Kidney (tissue), 14 donors: ENCODE data around the gene ACVR2B. TPM values are rescaled to one million over a fixed set of nuclear protein-coding genes. Genes with fewer than 3 reads are reported as not detected.

Experiments
- DNase-seq, 5 donors: peaks; one replicate each; pipeline ENCODE4 v3.0.0-alpha.2; 2013 to 2020
- FAIRE-seq: peaks from 2 replicates; lab custom pipeline; 2012; peaks lifted over from hg19 to GRCh38; lab: Jason Lieb, UNC
- H3K27ac ChIP-seq, 2 donors: one replicate each; pipeline ENCODE4 v1.7.0; 2013; ENCODE audit warnings: low read depth in 2 of 2, low read length in 2 of 2, inconsistent platforms in 1 of 2
- H3K27me3 ChIP-seq: one replicate; pipeline ENCODE4 v1.7.1; 2013; ENCODE audit warnings: low read length, inconsistent platforms; ENCODE audit not compliant: control insufficient read depth, insufficient read depth
- H3K36me3 ChIP-seq, 3 donors: one replicate each; pipeline versions ENCODE4 v1.7.0 to v1.7.1; 2013; ENCODE audit warnings: low read length in 3 of 3, control low read depth in 1 of 3, inconsistent platforms in 1 of 3; ENCODE audit not compliant: insufficient read depth in 3 of 3, control insufficient read depth in 2 of 3
- H3K4me1 ChIP-seq, 3 donors: one replicate each; pipeline versions ENCODE4 v1.7.0 to v1.7.1; 2013; ENCODE audit warnings: low read length in 3 of 3, inconsistent platforms in 1 of 3, low read depth in 1 of 3; ENCODE audit not compliant: control insufficient read depth in 2 of 3, insufficient read depth in 2 of 3
- H3K4me3 ChIP-seq, 3 donors: one replicate each; pipeline versions ENCODE4 v1.7.0 to v1.8.1; 2013; ENCODE audit warnings: low read length in 3 of 3, control low read depth in 1 of 3, inconsistent platforms in 1 of 3
- H3K9ac ChIP-seq, 3 donors: one replicate each; pipeline versions ENCODE4 v1.7.0 to v1.7.1; 2013; ENCODE audit warnings: low read length in 3 of 3, control low read depth in 1 of 3, inconsistent platforms in 1 of 3
- H3K9me3 ChIP-seq, 3 donors: one replicate each; pipeline versions ENCODE4 v1.7.0 to v1.7.1; 2013; ENCODE audit warnings: low read length in 3 of 3, control low read depth in 1 of 3, inconsistent platforms in 1 of 3; ENCODE audit not compliant: control insufficient read depth in 2 of 3, insufficient read depth in 1 of 3
- intact Hi-C: fragments of 100-400 bp; cut with DNase I; formaldehyde crosslinking; loops from one replicate; pipeline ENCODE4 v1.11.1; 2022
- polyA plus RNA-seq: library from polyadenylated mRNA; stranded (reverse); fragments of 350-450 nt; fragmentation: Illumina TruSeq; extraction: RNeasy Lipid Tissue Mini Kit (QIAGEN cat#74804); gene quantifications from one replicate; pipeline ENCODE4 v1.2.3, GENCODE V29; 2014; ENCODE audit warnings: low read depth, low replicate concordance; ENCODE audit not compliant: insufficient read depth
- total RNA-seq: library from RNA; stranded (reverse); fragmentation: NEBNext Ultra II Directional; extraction: Animal tissue kit (Norgen Biotek cat#: 25700); gene quantifications from one replicate; pipeline ENCODE4 v1.2.1, GENCODE V29; 2021
- TF ChIP-seq, protein P1 (sequence below): IDR thresholded peaks from 3 replicates; pipeline ENCODE4 v1.5.1; 2012; ENCODE audit warnings: mild to moderate bottlenecking, moderate library complexity, borderline replicate concordance; ENCODE audit not compliant: insufficient read depth; ENCODE audit errors: extremely low read depth
- donor health status: control.
- donor health status: control.
- donor health status: control.
- donor health status: control.
- donor health status: control.
- donor health status: DM: yes; HTN: yes; CAD: no.
- donor health status: Normal renal cell carcinoma (clear cell type).

Gene ACVR2B
- total and polyA plus RNA-seq, 2 donors from 2014 or later, result 1.2 to 11.2 TPM

DNA sequence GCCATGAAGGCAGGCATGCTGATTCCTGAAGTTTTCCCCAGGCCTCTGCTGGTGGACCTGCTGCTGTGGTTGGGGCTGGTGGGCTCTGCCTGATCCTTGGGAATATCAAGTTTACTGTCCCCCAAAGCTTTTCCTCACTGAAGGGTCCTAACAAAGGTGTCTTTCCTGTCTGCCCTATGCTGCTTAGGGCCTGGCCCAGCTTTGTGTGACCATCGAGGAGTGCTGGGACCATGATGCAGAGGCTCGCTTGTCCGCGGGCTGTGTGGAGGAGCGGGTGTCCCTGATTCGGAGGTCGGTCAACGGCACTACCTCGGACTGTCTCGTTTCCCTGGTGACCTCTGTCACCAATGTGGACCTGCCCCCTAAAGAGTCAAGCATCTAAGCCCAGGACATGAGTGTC is 29.3 kb downstream of the ACVR2B start:
- Histone ChIP-seq H3K4me1 (peaks cover 0 to 2% (median 0%) of the 10 kb centered on the region in 3 donors), H3K9me3 (no peaks in the 10 kb centered on the region), H3K4me3 (no peak overlapping the region), H3K27me3 (no peaks in the 10 kb centered on the region), H3K36me3 (peaks cover 17 to 38% (median 37%) of the 10 kb centered on the region in 3 donors), H3K9ac (no peak overlapping the region), H3K27ac (no peak overlapping the region)
- no peak for FAIRE-seq
- DNase-seq, result no peak
- intact Hi-C loops, result no loop called here
- TF ChIP-seq, protein P1, sequence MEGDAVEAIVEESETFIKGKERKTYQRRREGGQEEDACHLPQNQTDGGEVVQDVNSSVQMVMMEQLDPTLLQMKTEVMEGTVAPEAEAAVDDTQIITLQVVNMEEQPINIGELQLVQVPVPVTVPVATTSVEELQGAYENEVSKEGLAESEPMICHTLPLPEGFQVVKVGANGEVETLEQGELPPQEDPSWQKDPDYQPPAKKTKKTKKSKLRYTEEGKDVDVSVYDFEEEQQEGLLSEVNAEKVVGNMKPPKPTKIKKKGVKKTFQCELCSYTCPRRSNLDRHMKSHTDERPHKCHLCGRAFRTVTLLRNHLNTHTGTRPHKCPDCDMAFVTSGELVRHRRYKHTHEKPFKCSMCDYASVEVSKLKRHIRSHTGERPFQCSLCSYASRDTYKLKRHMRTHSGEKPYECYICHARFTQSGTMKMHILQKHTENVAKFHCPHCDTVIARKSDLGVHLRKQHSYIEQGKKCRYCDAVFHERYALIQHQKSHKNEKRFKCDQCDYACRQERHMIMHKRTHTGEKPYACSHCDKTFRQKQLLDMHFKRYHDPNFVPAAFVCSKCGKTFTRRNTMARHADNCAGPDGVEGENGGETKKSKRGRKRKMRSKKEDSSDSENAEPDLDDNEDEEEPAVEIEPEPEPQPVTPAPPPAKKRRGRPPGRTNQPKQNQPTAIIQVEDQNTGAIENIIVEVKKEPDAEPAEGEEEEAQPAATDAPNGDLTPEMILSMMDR, result no peak

DNA sequence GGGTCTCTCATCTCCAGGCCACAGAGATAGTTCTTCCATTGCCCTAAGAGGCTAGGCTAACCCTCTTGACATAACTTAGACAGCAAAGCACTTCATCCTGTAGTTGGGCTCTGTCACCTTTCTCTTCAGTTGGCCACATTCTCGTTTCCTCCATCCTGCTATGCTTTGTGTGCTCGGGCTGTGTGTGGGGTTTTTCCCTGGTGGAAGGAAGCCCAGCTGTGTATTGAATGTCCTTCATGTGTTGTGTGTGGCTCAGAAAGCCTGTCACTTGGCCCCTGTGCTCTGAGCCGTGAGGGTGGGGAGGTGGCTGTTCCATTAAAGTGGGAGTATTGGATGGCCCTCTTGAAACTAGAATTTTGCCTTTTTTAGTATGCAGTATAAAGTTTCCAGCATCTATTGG is 33.6 kb downstream of the ACVR2B start:
- no peak for DNase-seq
- Histone ChIP-seq H3K27me3 (no peaks in the 10 kb centered on the region), H3K36me3 (peaks cover 3 to 16% (median 11%) of the 10 kb centered on the region in 3 donors), H3K27ac (no peak overlapping the region), H3K4me3 (no peak overlapping the region), H3K4me1 (no peaks in the 10 kb centered on the region), H3K9ac (no peak overlapping the region), H3K9me3 (no peaks in the 10 kb centered on the region)
- no peak for FAIRE-seq
- TF ChIP-seq, protein P1, result no peak
- intact Hi-C loops, result no loop called here

DNA sequence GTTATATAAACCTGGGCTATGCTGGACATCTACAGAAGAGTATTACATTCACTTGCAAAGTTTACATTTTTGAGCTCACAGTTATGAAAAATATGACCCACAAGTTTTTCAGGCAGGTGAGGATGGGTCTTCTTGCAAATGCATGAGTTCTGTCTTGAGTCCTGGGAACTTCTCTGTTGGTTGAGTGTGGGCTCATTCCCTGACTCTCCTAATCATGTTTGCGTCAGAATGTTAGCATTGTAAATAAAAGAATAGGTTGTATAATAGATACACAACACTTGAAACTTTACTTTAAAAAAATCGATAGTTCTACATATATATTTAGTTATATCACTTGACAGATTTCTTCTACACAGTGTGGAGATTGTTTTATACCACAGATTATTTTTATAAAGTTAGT is 35.3 kb downstream of the ACVR2B start:
- no peak overlapping the region for H3K9ac ChIP-seq
- no peaks in the 10 kb centered on the region for H3K4me1 ChIP-seq
- DNase-seq, result no peak
- H3K36me3 ChIP-seq, result peaks cover 0 to 2% (median under 1%) of the 10 kb centered on the region in 3 donors
- no peak overlapping the region for H3K27ac ChIP-seq
- no peak overlapping the region for H3K4me3 ChIP-seq
- H3K9me3 ChIP-seq, result no peaks in the 10 kb centered on the region
- intact Hi-C loops, result no loop called here
- TF ChIP-seq, protein P1, result no peak
- no peak for FAIRE-seq
- no peaks in the 10 kb centered on the region for H3K27me3 ChIP-seq

DNA sequence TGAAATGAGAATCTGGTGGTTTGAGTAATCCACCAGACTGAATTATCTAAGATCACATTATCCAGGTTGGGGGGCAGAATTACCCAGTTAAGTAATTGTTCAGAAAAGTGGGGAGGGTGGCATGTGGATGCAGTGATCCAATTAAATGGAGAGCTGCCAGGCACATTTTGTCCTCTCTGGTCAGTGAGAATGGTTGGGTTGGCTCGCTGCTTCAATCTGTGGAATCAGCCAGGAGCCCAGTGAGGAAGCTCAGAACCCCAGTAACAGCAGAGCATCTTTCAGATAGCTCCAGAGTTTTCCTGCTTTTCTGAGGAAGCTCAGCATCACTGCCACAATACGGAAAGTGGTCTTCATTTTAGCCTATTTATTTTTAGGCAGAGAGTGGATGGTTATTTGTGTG is 36.1 kb downstream of the ACVR2B start:
- Histone ChIP-seq H3K27me3 (no peaks in the 10 kb centered on the region), H3K4me3 (no peak overlapping the region), H3K4me1 (no peaks in the 10 kb centered on the region), H3K36me3 (no peaks in the 10 kb centered on the region), H3K9ac (no peak overlapping the region), H3K9me3 (no peaks in the 10 kb centered on the region), H3K27ac (no peak overlapping the region)
- TF ChIP-seq, protein P1, result no peak
- FAIRE-seq, result no peak
- no peak for DNase-seq
- intact Hi-C loops, result no loop called here
